CD4-positive, alpha-beta T cell (primary cell): Measurements from ENCODE around the gene ZNF3. TPM values are rescaled to one million over a fixed set of nuclear protein-coding genes. Genes with fewer than 3 reads are reported as not detected.

ENCODE experiments used
- ATAC-seq: fragments of 200-7000 bp; cut with Tn5 transposase; one replicate; pipeline ENCODE4 v1.10.0; 2022; ENCODE audit warnings: mild to moderate bottlenecking; ENCODE audit not compliant: poor library complexity
- CTCF ChIA-PET: fragments of 350-600 bp; sonication (Branson Sonifier 250); formaldehyde crosslinking; loops from one replicate; lab custom pipeline; 2021; ENCODE audit warnings: antibody characterized with exemption, inconsistent platforms; lab: Charles Lee
- POLR2A ChIA-PET: fragments of 350-600 bp; sonication (Branson Sonifier 250); formaldehyde crosslinking; loops from one replicate; lab custom pipeline; 2021; ENCODE audit warnings: antibody characterized with exemption, inconsistent platforms; lab: Charles Lee
- DNase-seq, 14 experiments: peaks; one replicate each; pipeline ENCODE4 v3.0.0-alpha.2; 2013 to 2020; ENCODE audit warnings: mixed read lengths in 2 of 14
- H3K27ac ChIP-seq, 2 donors: one replicate each; pipeline versions ENCODE4 v1.5.1 to v1.7.0; 2013; ENCODE audit warnings: low read length in 2 of 2, low read depth in 1 of 2, mild to moderate bottlenecking in 1 of 2
- H3K27me3 ChIP-seq, 2 experiments: 1 replicate in 1 of 2; 2 replicates in 1 of 2; pipeline versions ENCODE4 v1.6.1 to v1.7.0; 2013; ENCODE audit warnings: low read length in 2 of 2, control low read depth in 1 of 2, mild to moderate bottlenecking in 1 of 2, moderate library complexity in 1 of 2; ENCODE audit not compliant: insufficient read depth in 2 of 2, control insufficient read depth in 1 of 2
- H3K36me3 ChIP-seq: one replicate; pipeline ENCODE4 v1.6.1; 2013; ENCODE audit warnings: low read length, control low read depth; ENCODE audit not compliant: insufficient read depth
- H3K4me1 ChIP-seq: one replicate; pipeline ENCODE4 v1.6.1; 2013; ENCODE audit warnings: low read length, control low read depth; ENCODE audit not compliant: insufficient read depth
- H3K4me3 ChIP-seq: one replicate; pipeline ENCODE4 v1.5.1; 2013; ENCODE audit warnings: mild to moderate bottlenecking, low read length, moderate library complexity
- H3K9me3 ChIP-seq, 2 experiments: 1 replicate in 1 of 2; 2 replicates in 1 of 2; pipeline versions ENCODE4 v1.6.1 to v1.7.0; 2013; ENCODE audit warnings: low read length in 2 of 2, mild to moderate bottlenecking in 2 of 2, control low read depth in 1 of 2, moderate library complexity in 1 of 2; ENCODE audit not compliant: control insufficient read depth in 1 of 2, insufficient read depth in 1 of 2
- H3K27ac Mint-ChIP-seq: one replicate; pipeline ENCODE4 v1.8.0; 2020; ENCODE audit warnings: mixed read lengths
- H3K27me3 Mint-ChIP-seq: one replicate; pipeline ENCODE4 v1.8.0; 2021; ENCODE audit warnings: mixed read lengths
- H3K36me3 Mint-ChIP-seq: one replicate; pipeline ENCODE4 v1.8.0; 2021; ENCODE audit warnings: low read depth, mixed read lengths
- H3K4me1 Mint-ChIP-seq: one replicate; pipeline ENCODE4 v1.8.0; 2021; ENCODE audit warnings: low read depth, mixed read lengths
- H3K4me3 Mint-ChIP-seq: one replicate; pipeline ENCODE4 v1.8.0; 2020; ENCODE audit warnings: mild to moderate bottlenecking, mixed read lengths
- H3K9me3 Mint-ChIP-seq: one replicate; pipeline ENCODE4 v1.8.0; 2020; ENCODE audit warnings: mixed read lengths
- CTCF ChIP-seq: fragments of 200-600 bp; IDR thresholded peaks from one replicate; pipeline ENCODE4 v1.8.0; 2022; ENCODE audit warnings: antibody characterized with exemption, mild to moderate bottlenecking
- intact Hi-C, 2 experiments: fragments of 100-400 bp; cut with DNase I in 1 of 2; cut with micrococcal nuclease in 1 of 2; formaldehyde crosslinking; loops; one replicate each; pipeline versions ENCODE4 v1.15.1 to v1.9.0; 2023 to 2025; cut with DNase I, micrococcal nuclease
- total RNA-seq, 174 experiments: library from RNA in 2 of 174; stranded (reverse) in 2 of 174; gene quantifications; one replicate each; pipeline ENCODE4 v1.2.3 and lab custom pipeline; 2021 to 2026

The ZNF3 gene
- total RNA-seq, 2 experiments from 2014 or later = 38.3 to 40.3 TPM

DNA sequence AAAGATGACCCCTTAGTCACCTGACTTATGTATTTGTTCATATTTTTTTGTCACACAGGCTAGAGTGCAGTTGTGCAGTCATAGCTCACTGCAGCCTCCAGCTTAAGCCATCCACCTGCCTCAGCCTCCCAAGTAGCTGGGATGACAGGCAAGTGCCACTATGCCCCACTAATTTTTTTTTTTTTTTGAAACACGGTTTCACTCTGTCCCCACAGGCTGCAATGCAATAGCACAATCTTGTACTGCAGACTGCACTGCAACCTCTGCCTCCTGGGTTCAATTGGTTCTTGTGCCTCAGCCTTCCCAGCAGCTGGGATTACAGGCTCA lies 47.1 kb upstream of the ZNF3 start:
- H3K4me3 Mint-ChIP-seq = peak overlapping the region; percentile 87
- H3K27ac ChIP-seq = no peak overlapping the region
- POLR2A ChIA-PET = interaction anchor here (1.0 to 3.7 kb wide), 6 partner anchors 8 to 135 kb away, joined by 3 to 29 read pairs (median 8); partner anchors contain the start of genes AP4M1, CNPY4, LAMTOR4 and MCM7
- ATAC-seq (no peak), DNase-seq (no peak)
- peak overlapping the region; percentile 80 for H3K27ac Mint-ChIP-seq
- intact Hi-C loops = no loop called here
- H3K9me3 Mint-ChIP-seq = no peaks in the 10 kb centered on the region
- H3K4me1 Mint-ChIP-seq = peaks cover 36% of the 10 kb centered on the region
- peaks cover 44% of the 10 kb centered on the region for H3K4me1 ChIP-seq
- peaks cover 13% of the 10 kb centered on the region for H3K36me3 ChIP-seq
- H3K4me3 ChIP-seq = no peak overlapping the region
- H3K27me3 ChIP-seq = no peaks in the 10 kb centered on the region
- H3K9me3 ChIP-seq = no peaks in the 10 kb centered on the region
- CTCF ChIA-PET = interaction anchor here (0.7 to 1.2 kb wide), 2 partner anchors 27 to 53 kb away, joined by 3 read pairs; no protein-coding TSS in a partner anchor
- no peak for TF ChIP-seq CTCF
- no peaks in the 10 kb centered on the region for H3K27me3 Mint-ChIP-seq
- H3K36me3 Mint-ChIP-seq = peaks cover 21% of the 10 kb centered on the region

- H3K4me1 Mint-ChIP-seq = peaks cover 36% of the 10 kb centered on the region
- TF ChIP-seq CTCF = no peak
These were observed 46.5 kb upstream of the ZNF3 start for GRCh38 chr7:100127866-100128636.

GRCh38 chr7:100126931-100127865 lies 45.7 kb upstream of the ZNF3 start, which contains the start of gene MBLAC1:
MBLAC1 (plus strand) TSS chr7:100126967; CDS start chr7:100127396, 429 bp downstream.
- peaks cover 28% of the 10 kb centered on the region for H3K36me3 Mint-ChIP-seq
- peaks cover 20% of the 10 kb centered on the region for H3K36me3 ChIP-seq
- H3K27me3 ChIP-seq = no peaks in the 10 kb centered on the region
- no peak for TF ChIP-seq CTCF
- peak within 1 kb of the TSS; percentile 96 for H3K4me3 ChIP-seq
- H3K9me3 Mint-ChIP-seq = no peaks in the 10 kb centered on the region
- peaks cover 31% of the 10 kb centered on the region for H3K4me1 Mint-ChIP-seq
- peak within 1 kb of the TSS; percentile 96 to 99 for H3K27ac ChIP-seq
- H3K4me3 Mint-ChIP-seq = peak within 1 kb of the TSS; percentile 100
- H3K9me3 ChIP-seq = no peaks in the 10 kb centered on the region
- peaks cover 39% of the 10 kb centered on the region for H3K4me1 ChIP-seq
- POLR2A ChIA-PET = interaction anchor here (0.6 to 3.3 kb wide), 27 partner anchors 11 to 547 kb away, joined by 3 to 58 read pairs (median 4); partner anchors contain the start of genes AP4M1, COPS6, LAMTOR4 and MCM7
- intact Hi-C loops = loop anchor here (1.0 to 2.0 kb wide), 3 partner anchors 8 to 46 kb away; partner anchors contain the start of genes AP4M1 (in 2 of the 2), CNPY4 (in 2 of the 2), MCM7 (in 2 of the 2) and TAF6 (in 2 of the 2)
- H3K27ac Mint-ChIP-seq = peak within 1 kb of the TSS; percentile 100
- H3K27me3 Mint-ChIP-seq = no peaks in the 10 kb centered on the region
- DNase-seq (peak; percentile 87 to 97 (median 91)), ATAC-seq (peak; percentile 80)
- CTCF ChIA-PET = interaction anchor here (1.1 to 1.3 kb wide), 2 partner anchors 26 to 50 kb away, joined by 3 to 5 read pairs; partner anchors contain the start of genes AP4M1, GPC2, MCM7 and STAG3

More at GRCh38 chr7:100127866-100128636, 46.5 kb upstream of the ZNF3 start:
- peaks cover 13% of the 10 kb centered on the region for H3K36me3 ChIP-seq
- no peaks in the 10 kb centered on the region for H3K9me3 ChIP-seq
- DNase-seq (peak in 10 of 14 experiments; percentile 5 to 53 (median 23)), ATAC-seq (no peak)
- H3K4me3 Mint-ChIP-seq = peak overlapping the region; percentile 87
- peaks cover 24% of the 10 kb centered on the region for H3K36me3 Mint-ChIP-seq
- H3K27ac Mint-ChIP-seq = peak overlapping the region; percentile 80
- no peaks in the 10 kb centered on the region for H3K27me3 Mint-ChIP-seq
- no peaks in the 10 kb centered on the region for H3K27me3 ChIP-seq
- peak overlapping the region in 1 of 2 donors; percentile 96 for H3K27ac ChIP-seq
- intact Hi-C loops = loop anchor here (1.0 to 2.0 kb wide), 3 partner anchors 9 to 47 kb away; partner anchors contain the start of genes AP4M1 (in 2 of the 2), CNPY4 (in 2 of the 2), MCM7 (in 2 of the 2) and TAF6 (in 2 of the 2)
- ChIA-PET POLR2A (interaction anchor here (1.0 to 3.7 kb wide), 5 partner anchors 8 to 134 kb away, joined by 3 to 29 read pairs (median 11); partner anchors contain the start of genes AP4M1, CNPY4, LAMTOR4 and MCM7), CTCF (interaction anchor here (0.7 kb wide), 1 partner anchor 28 kb away, joined by 3 read pairs; no protein-coding TSS in a partner anchor)
- H3K4me3 ChIP-seq = peak overlapping the region; percentile 96
- H3K4me1 ChIP-seq = peaks cover 44% of the 10 kb centered on the region
- H3K9me3 Mint-ChIP-seq = no peaks in the 10 kb centered on the region
